ENCODE data around the gene SMIM27.

GRCh38 chr9:32590898-32591297 lies 38.8 kb downstream of the SMIM27 start:
- TF ChIP-seq CTCF (IDR thresholded peaks at IDR 0.05) (no peak), POLR2A (IDR thresholded peaks at IDR 0.05) (no peak)

Measured in esophagus squamous epithelium (tissue), 4 donors.